ENCODE results near the gene ZNF75A. TPM values are rescaled to one million over a fixed set of nuclear protein-coding genes. Genes with fewer than 3 reads are reported as not detected.

Gene ZNF75A
- polyA plus RNA-seq, 1 donor: 30.2 TPM

- no peak for DNase-seq
Measured at GRCh38 chr16:3289998-3290673, 15.2 kb upstream of the ZNF75A start.

GRCh38 chr16:3292604-3293003, 12.7 kb upstream of the ZNF75A start:
- DNase-seq: no peak

GRCh38 chr16:3295209-3295608, 10.1 kb upstream of the ZNF75A start:
- DNase-seq: no peak

DNA sequence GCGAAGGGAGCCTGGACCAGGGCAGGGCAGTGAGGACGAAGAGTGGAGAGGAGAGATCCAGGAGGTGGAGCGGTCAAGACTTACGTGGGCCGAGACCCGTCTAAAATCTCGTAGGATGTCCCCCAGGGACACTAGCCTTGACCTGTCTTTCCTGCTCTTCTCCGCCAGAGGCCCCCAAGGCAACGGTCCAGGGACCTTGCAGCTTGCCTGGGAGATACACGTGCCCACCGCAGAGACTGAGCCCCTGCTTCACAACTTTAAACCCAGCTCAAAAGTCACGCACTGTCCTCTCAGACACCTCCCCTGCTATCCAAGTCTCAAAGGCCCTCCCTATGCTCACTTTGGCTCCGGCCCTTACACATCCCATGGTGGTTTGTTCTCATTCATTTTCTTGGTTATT, 9.5 kb upstream of the ZNF75A start:
- no peak for DNase-seq

GRCh38 chr16:3304370-3304769, 927 bp upstream of the ZNF75A start:
- no peak for DNase-seq

DNA sequence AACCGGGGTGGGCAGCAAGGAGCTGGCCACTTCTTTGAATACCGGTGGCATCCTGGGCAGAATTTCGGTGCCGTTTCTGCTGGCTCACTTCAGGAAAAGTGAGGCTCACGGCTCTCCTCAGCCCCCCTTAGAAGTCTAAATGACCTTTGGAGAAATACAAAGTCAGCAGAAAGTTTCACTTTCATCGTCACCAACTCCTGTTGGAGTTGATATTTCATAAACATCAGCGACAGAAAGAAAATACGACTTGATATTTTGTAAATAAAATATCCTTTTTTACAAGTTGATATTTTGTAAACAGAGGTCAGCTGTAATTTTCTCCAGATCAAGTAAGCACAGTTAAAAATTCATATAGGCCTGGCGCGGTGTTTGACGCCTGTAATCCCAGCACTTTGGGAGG, 781 bp downstream of the ZNF75A start:
- DNase-seq: no peak

GRCh38 chr16:3311496-3311895, 6.2 kb downstream of the ZNF75A start:
- DNase-seq: no peak

DNA sequence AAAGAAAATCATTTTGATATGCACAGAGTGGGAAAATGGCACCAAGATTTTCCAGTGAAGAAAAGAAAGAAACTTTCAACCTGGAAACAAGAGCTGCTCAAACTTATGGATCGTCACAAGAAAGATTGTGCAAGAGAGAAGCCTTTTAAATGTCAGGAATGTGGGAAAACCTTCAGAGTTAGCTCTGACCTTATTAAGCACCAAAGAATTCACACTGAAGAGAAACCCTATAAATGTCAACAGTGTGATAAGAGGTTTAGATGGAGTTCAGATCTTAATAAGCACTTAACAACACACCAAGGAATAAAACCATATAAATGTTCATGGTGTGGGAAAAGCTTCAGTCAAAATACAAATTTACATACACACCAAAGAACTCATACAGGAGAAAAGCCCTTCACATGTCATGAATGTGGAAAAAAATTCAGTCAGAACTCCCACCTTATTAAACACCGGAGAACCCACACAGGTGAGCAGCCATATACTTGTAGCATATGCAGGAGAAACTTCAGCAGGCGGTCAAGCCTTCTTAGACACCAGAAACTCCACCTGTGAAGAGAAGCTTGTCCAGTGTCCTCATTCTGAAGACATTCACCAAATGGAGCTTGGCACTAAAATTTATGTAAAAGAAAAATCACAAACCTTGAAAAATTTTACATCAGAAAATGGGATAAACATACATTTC, 12.2 kb downstream of the ZNF75A start:
- no peak for DNase-seq

DNA sequence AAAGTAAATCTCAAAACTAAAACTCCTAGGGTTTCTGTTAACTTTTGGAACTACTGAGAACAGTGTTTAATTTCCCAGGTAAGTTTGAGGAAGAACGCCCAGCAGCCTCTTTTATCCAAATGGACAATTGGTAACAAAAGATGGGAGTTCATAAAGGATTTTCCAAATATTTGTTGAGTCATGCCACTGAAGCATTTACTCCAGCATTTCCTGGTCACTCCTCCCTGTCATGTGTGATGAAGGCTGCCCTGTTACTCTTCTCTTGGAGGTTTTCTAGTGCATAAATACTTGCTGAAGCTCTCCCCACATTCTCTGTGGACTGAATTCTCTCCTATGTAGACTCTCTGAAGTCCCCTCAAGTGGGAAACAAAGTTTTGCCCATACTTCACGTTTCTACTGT, 16.5 kb downstream of the ZNF75A start:
- DNase-seq: no peak

GRCh38 chr16:3327514-3327913, 22.2 kb downstream of the ZNF75A start:
- no peak for DNase-seq

DNA sequence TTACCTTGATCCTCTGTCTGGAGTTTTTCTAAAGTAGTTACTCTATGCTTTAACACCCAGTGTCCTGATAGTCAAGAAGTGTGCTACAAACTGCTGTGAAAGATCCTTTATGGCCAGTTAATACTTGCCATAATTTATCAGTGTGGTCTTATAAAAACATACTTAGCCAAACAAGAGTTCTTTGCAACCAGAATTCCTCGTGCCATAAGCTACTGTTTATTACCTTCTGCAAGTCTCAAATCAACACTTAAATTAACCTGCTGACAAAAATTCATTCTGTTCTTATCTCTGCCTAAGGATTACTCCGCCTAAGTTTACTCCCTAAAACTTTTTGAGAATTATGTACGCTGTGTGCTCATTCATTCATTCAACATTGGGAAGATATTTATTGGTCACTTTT, 22.8 kb downstream of the ZNF75A start:
- DNase-seq: no peak

DNA sequence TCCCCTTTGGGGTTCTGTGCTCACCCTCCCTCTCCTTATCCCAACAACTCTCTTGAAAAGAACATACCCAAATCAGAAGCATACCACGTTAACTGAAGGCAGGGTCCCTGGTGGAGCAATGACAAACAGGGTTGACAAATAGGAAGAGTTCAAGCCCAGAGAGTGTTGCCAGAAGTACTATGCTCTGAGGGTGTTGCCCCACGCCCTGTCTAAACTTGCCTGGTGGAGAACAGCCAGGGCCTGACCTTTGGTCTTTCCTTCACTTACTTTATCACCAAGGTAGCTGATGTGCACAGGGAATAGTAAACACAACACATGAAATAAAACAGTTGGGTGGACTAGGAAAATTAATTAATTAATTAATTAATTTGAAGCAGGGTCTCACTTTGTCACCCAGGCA, 23.3 kb downstream of the ZNF75A start:
- DNase-seq: no peak

- no peak for DNase-seq
Measured at GRCh38 chr16:3346041-3346440, 40.7 kb downstream of the ZNF75A start.

DNA sequence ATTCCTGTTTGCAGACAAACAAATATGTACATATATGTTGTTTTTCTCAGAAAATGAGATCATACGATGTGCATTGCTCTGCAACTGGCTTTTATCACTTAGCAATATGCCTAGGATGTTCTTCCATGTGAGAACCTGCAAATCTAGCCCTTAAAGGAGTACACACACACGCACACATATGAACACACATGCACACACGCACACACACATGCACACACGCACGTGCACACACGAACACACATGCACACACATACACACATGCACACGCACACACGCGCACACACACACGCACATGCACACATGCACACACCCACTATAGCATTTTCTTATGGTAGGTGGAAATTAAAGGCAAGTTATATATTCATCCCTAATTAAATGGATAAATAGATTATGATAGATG, 42.3 kb downstream of the ZNF75A start:
- DNase-seq: no peak

DNA sequence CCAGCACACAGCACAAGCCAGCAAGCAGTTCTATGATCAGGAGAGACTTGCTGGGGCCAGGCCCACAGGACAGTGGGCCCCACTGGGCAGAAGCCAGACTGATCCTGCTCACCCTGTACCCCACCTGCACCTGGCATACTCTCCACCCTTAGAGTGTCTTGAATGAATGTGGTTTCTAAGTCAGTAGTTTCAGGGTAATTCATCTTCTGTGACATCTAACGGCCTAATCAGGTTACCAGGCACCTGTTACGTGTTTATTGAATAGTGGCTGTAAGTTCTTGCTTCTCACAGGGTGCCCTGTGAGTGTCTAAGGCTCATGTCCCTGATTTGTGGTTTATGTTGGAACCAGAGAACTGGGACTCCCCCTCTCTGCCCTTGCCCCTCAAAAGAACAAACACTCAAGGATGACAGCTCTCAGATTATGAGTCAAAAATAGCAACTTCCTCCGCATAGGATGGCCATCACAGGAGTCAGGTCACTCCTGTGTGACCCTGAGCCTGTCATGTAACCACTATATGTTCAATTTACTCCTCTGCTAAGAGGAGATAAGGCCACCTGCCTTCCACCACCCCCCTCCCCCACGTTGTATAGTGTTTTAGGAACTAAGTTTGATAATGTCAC, 43.4 kb downstream of the ZNF75A start:
- no peak for DNase-seq

DNA sequence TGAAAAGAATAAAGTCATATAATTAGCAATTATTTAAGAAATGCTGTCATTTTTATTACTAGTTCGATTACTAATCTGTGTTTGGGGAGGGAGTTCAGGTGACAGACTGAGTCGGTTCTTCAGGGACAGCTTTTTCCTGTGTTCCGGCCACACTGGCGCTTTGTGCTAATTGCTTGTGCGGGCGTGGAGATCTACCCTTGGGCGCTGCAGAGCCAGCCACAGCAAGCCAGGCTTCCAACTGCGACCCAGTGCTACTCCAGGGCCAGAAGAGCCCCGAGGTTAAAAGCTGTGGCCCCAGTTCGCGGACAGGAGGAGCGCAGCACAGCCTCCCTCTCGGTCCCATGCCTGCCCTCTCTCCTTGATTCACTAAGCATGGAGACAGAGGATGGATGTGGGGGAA, 43.9 kb downstream of the ZNF75A start:
- DNase-seq: no peak

DNA sequence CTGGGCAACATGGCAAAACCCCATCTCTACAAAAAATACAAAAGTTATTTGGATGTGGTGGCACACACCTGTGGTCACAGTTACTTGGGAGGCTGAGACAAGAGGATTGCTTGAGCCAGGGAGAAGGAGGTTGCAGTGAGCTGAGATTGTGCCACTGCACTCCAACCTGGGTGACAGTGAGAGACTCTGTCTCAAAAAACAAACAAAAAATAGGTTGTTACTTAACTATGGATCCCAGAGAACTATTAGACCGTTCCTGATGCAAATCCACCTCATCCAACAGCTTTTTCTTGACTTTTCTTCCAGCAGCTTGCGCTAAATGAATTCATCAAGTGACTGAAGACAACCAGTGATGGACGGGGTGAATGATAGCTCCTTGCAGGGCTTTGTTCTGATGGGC, 50.3 kb downstream of the ZNF75A start, which contains the start of gene OR2C1:
Gene OR2C1 (plus strand): TSS at position 301 of the 400 bp plus-strand sequence. CDS start 52 bp downstream, at position 353.
- DNase-seq: no peak

DNA sequence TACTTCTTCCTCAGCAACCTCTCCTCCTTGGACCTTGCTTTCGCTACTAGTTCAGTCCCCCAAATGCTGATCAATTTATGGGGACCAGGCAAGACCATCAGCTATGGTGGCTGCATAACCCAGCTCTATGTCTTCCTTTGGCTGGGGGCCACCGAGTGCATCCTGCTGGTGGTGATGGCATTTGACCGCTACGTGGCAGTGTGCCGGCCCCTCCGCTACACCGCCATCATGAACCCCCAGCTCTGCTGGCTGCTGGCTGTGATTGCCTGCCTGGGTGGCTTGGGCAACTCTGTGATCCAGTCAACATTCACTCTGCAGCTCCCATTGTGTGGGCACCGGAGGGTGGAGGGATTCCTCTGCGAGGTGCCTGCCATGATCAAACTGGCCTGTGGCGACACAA, 50.8 kb downstream of the ZNF75A start:
- no peak for DNase-seq

DNA sequence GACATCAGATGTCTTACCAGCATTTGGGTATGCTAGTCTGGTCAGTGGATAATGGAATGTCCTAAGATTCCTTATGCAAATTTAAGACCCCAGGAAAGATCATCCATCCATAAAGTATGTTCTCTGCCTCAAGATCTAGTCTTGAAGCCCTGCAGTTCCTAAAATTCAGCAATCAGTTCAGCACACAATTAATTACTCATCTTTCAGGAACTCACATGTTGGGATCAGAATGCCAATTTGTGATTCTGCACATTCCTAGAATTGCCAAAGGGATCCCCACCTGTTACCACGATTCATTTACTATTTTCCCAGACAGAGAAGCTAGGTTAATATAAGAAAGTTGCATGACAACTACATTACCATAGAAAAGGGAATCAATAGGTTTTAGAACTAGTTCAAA, 53.6 kb downstream of the ZNF75A start:
- DNase-seq: no peak

- DNase-seq: no peak
Measured at GRCh38 chr16:3362931-3363330, 57.6 kb downstream of the ZNF75A start.

GRCh38 chr16:3363793-3364192, 58.5 kb downstream of the ZNF75A start:
- no peak for DNase-seq

DNA sequence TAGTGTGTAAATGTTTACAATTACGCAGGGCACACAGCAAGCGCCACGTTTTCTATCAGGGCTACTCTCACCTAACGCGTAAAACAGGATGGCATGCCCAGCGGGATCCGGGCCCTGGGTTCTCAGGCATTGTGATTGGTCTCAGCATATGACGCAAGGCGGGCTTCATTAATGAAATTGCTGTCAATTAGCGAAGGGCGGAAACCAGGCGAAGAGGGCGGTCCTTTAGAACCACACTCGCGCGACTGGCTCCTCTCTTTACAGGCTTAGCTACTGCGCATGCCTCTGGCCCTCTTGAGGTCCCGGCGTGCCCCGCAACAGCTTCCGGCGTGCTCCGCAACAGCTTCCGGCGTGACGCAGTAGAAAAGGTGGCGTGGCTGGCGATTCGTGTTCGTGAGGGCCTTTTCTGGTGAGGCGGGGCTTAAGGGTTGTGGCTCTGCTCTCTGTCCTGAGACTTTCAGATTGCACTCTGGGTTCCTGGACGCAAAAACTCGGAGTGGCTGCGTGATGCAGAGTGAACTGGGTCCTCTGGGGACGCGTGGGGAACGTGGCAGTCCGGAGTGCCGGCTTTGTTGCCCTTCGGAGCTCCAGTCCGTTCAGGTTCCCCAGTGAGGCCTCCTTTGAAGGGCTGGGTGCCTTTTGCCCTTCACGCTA, 59.6 kb downstream of the ZNF75A start:
- DNase-seq: peak; percentile 72
